COLO668 (cell line): ENCODE data around the gene CASP4.

ENCODE experiments used
- DNase-seq: peaks from one replicate; lab custom pipeline; 2025; ENCODE audit not compliant: unreplicated experiment; lab: John Stamatoyannopoulos, UW

Gene CASP4

DNA sequence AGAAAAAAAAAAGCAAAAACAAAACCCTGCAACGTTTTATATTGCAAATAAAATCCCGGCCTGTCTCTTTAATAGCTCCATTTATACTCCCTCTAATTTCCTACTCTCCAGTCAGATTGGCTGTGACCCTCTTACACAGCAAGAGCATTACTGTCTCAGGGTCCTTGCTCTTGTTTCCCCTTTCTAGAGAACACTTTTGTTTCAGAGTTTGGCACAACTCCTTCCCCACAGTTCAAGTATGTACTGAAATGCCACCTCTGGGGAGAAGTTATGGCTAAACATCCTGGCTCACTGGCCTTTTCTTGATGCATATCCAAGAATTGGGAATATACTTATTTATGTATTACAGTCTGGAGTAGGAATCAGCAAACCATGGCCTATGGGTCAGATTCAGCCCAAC lies 72.7 kb downstream of the CASP4 start:
- DNase-seq: no peak

DNA sequence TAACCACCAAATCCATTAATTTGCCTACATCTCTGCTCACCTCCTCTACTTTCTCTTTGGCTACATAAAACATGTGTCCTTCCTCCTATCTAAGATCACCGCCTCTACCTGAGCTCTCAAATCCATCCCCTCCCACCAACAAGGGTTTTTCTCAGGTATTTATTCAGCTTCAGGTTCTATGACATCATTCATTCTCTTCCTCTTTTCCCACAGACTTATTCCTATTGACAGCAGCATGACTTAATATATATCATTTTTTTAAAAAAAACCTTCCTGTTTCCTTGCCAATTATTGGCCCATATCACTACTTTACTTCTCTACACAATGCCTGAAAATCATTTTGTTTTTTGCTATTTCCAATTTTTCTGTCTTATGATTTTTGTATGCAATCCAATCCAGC lies 74.5 kb downstream of the CASP4 start:
- no peak for DNase-seq
